CD4-positive, alpha-beta memory T cell (primary cell): Measurements from ENCODE around the gene STX18. TPM values are rescaled to one million over a fixed set of nuclear protein-coding genes. Genes with fewer than 3 reads are reported as not detected.
A peak's percentile ranks its signal among the peaks of the same experiment; 100 is the strongest.

Experiments
- CTCF ChIA-PET: fragments of 350-600 bp; sonication (Branson Sonifier 250); formaldehyde crosslinking; loops from one replicate; lab custom pipeline; 2021; ENCODE audit warnings: inconsistent platforms; ENCODE audit not compliant: partially characterized antibody; lab: Charles Lee
- POLR2A ChIA-PET: fragments of 350-600 bp; sonication (Branson Sonifier 250); formaldehyde crosslinking; loops from one replicate; lab custom pipeline; 2021; ENCODE audit not compliant: partially characterized antibody; lab: Charles Lee
- DNase-seq, 5 donors: peaks; one replicate each; pipeline versions ENCODE4 v3.0.0 to v3.0.0-alpha.2; 2020 to 2022; ENCODE audit warnings: mixed read lengths in 1 of 5
- H3K27ac ChIP-seq: one replicate; pipeline ENCODE4 v1.7.0; 2013; ENCODE audit warnings: low read depth, low read length
- H3K27me3 ChIP-seq: 2 replicates; pipeline ENCODE4 v1.7.0; 2013; ENCODE audit warnings: mild to moderate bottlenecking, low read length, moderate library complexity; ENCODE audit not compliant: insufficient read depth
- H3K36me3 ChIP-seq: 2 replicates; pipeline ENCODE4 v1.7.0; 2013; ENCODE audit warnings: mild to moderate bottlenecking, low read length, moderate library complexity; ENCODE audit not compliant: insufficient read depth
- H3K4me1 ChIP-seq: 2 replicates; pipeline ENCODE4 v1.7.0; 2013; ENCODE audit warnings: mild to moderate bottlenecking, low read length, moderate library complexity; ENCODE audit not compliant: insufficient read depth
- H3K4me3 ChIP-seq, 2 donors: one replicate each; pipeline ENCODE4 v1.7.0; 2013; ENCODE audit warnings: low read length in 2 of 2, mild to moderate bottlenecking in 1 of 2
- H3K9me3 ChIP-seq, 2 donors: one replicate each; pipeline ENCODE4 v1.7.0; 2013; ENCODE audit warnings: low read length in 2 of 2, control low read depth in 1 of 2; ENCODE audit not compliant: control insufficient read depth in 1 of 2
- H3K27ac Mint-ChIP-seq, 7 donors: one replicate each; pipeline ENCODE4 v1.8.0; 2020 to 2021; ENCODE audit warnings: mixed read lengths in 7 of 7, mild to moderate bottlenecking in 6 of 7, inconsistent platforms in 3 of 7, moderate library complexity in 3 of 7
- H3K27me3 Mint-ChIP-seq, 2 donors: one replicate each; pipeline ENCODE4 v1.8.0; 2020 to 2021; ENCODE audit warnings: mixed read lengths in 2 of 2
- H3K36me3 Mint-ChIP-seq, 2 donors: one replicate each; pipeline ENCODE4 v1.8.0; 2020 to 2021; ENCODE audit warnings: mixed read lengths in 2 of 2, inconsistent platforms in 1 of 2, mild to moderate bottlenecking in 1 of 2
- H3K4me1 Mint-ChIP-seq, 4 donors: one replicate each; pipeline ENCODE4 v1.8.0; 2020 to 2021; ENCODE audit warnings: mixed read lengths in 4 of 4, mild to moderate bottlenecking in 1 of 4
- H3K4me3 Mint-ChIP-seq, 8 donors: one replicate each; pipeline ENCODE4 v1.8.0; 2020 to 2021; ENCODE audit warnings: mixed read lengths in 8 of 8, mild to moderate bottlenecking in 7 of 8, moderate library complexity in 6 of 8, inconsistent platforms in 3 of 8
- H3K9me3 Mint-ChIP-seq, 8 donors: one replicate each; pipeline ENCODE4 v1.8.0; 2020 to 2021; ENCODE audit warnings: mixed read lengths in 8 of 8, mild to moderate bottlenecking in 5 of 8, inconsistent platforms in 3 of 8, moderate library complexity in 1 of 8
- intact Hi-C: fragments of 100-400 bp; cut with micrococcal nuclease; formaldehyde crosslinking; loops from one replicate; pipeline ENCODE4 v1.15.1; 2023
- polyA plus RNA-seq, 2 donors: library from polyadenylated mRNA; unstranded; fragments of 300-500 nt; fragmentation: Illumina TruSeq; gene quantifications; one replicate each; pipeline ENCODE4 v1.2.3, GENCODE V29; 2021
- total RNA-seq, 2 experiments: library from RNA; stranded (reverse); gene quantifications; one replicate each; pipeline ENCODE4 v1.2.3, GENCODE V29; 2021

STX18 gene
- total and polyA plus RNA-seq, 4 experiments from 2014 or later = 25.6 to 34.5 (median 31.2) TPM

GRCh38 chr4:4532371-4533154 lies 9.3 kb downstream of the STX18 start:
- POLR2A ChIA-PET = interaction anchor here (1.3 kb wide), 1 partner anchor 9 kb away, joined by 4 read pairs; the partner anchor contains the start of gene STX18
- no peak overlapping the region for H3K27ac Mint-ChIP-seq
- CTCF ChIA-PET = no interaction called here

DNA sequence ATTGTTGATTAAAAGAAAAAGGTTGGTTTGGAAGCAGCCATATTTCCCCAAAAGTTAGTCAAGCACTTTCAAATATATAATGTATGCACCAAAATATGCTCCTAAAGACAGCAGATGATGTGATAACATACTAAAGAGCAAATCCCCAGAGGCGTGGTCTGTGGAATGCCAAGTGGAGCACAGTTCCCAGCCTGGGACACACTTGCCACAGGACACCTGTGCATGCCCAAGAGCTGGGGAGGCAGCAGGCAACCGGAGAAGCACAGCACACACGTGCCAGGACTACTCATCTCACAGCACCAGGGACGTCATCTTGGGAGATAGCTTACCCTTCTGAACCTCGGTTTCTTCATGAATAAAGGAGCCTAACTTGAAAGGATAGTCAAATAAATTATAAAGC lies 12.5 kb downstream of the STX18 start:
- no peaks in the 10 kb centered on the region for H3K9me3 ChIP-seq
- intact Hi-C loops = no loop called here
- peaks cover 0 to 1% (median 0%) of the 10 kb centered on the region in 8 donors for H3K9me3 Mint-ChIP-seq
- H3K4me1 Mint-ChIP-seq = peaks cover 10 to 28% (median 15%) of the 10 kb centered on the region in 4 donors
- H3K4me1 ChIP-seq = peaks cover 4% of the 10 kb centered on the region
- CTCF ChIA-PET = interaction anchor here (1.3 to 1.5 kb wide), 2 partner anchors 9 to 10 kb away, joined by 3 read pairs; no protein-coding TSS in a partner anchor
- H3K36me3 Mint-ChIP-seq = peaks cover 6 to 20% of the 10 kb centered on the region in 2 donors
- no peak overlapping the region for H3K27ac ChIP-seq
- DNase-seq = no peak
- no peaks in the 10 kb centered on the region for H3K27me3 Mint-ChIP-seq
- no peak overlapping the region for H3K4me3 ChIP-seq
- no peaks in the 10 kb centered on the region for H3K36me3 ChIP-seq
- H3K27ac Mint-ChIP-seq = no peak overlapping the region
- no peaks in the 10 kb centered on the region for H3K27me3 ChIP-seq
- POLR2A ChIA-PET = interaction anchor here (1.9 kb wide), 1 partner anchor 12 kb away, joined by 4 read pairs; the partner anchor contains the start of gene STX18
- H3K4me3 Mint-ChIP-seq = no peak overlapping the region

More at GRCh38 chr4:4532371-4533154, 9.3 kb downstream of the STX18 start:
- DNase-seq = no peak
- H3K4me3 ChIP-seq = no peak overlapping the region
- no peaks in the 10 kb centered on the region for H3K27me3 Mint-ChIP-seq
- H3K36me3 Mint-ChIP-seq = peaks cover 0 to 3% of the 10 kb centered on the region in 2 donors
- no peaks in the 10 kb centered on the region for H3K27me3 ChIP-seq
- no peaks in the 10 kb centered on the region for H3K9me3 Mint-ChIP-seq
- no peaks in the 10 kb centered on the region for H3K36me3 ChIP-seq
- H3K27ac ChIP-seq = no peak overlapping the region
- intact Hi-C loops = no loop called here
- no peak overlapping the region for H3K4me3 Mint-ChIP-seq
- H3K9me3 ChIP-seq = no peaks in the 10 kb centered on the region
- H3K4me1 Mint-ChIP-seq = peaks cover 11 to 37% (median 17%) of the 10 kb centered on the region in 4 donors
- H3K4me1 ChIP-seq = no peaks in the 10 kb centered on the region

DNA sequence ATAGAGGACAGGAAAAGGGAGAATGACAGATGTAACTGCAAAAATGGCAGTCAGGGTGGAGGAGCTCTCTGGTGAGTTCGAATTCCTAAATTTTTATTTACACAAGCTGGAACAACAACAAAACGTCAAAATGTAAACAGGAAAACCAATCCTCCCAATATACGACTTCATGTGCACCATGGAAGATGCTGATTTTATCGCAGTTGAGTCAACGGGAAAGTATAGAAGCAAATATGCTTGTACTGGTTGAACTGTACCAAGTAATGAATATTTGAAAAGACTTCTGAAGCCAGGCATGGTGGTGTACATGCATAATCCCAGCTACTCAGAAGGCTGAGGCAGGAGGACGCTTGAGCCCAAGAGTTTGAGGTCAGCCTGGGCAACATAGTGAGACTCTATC lies 15.4 kb downstream of the STX18 start:
- Histone ChIP-seq H3K9me3 (no peaks in the 10 kb centered on the region), H3K27ac (no peak overlapping the region), H3K4me3 (no peak overlapping the region), H3K36me3 (no peaks in the 10 kb centered on the region), H3K4me1 (peaks cover 9% of the 10 kb centered on the region), H3K27me3 (no peaks in the 10 kb centered on the region)
- CTCF ChIA-PET = interaction anchor here (2.3 kb wide), 1 partner anchor 15 kb away, joined by 7 read pairs; the partner anchor contains the start of gene STX18
- POLR2A ChIA-PET = interaction anchor here (0.7 kb wide), 1 partner anchor 9 kb away, joined by 3 read pairs; no protein-coding TSS in a partner anchor
- peaks cover 6 to 23% of the 10 kb centered on the region in 2 donors for H3K36me3 Mint-ChIP-seq
- no peak for DNase-seq
- H3K9me3 Mint-ChIP-seq = peaks cover 0 to 1% (median 0%) of the 10 kb centered on the region in 8 donors
- peaks cover 20 to 31% (median 27%) of the 10 kb centered on the region in 4 donors for H3K4me1 Mint-ChIP-seq
- H3K27me3 Mint-ChIP-seq = no peaks in the 10 kb centered on the region
- intact Hi-C loops = no loop called here
- no peak overlapping the region for H3K4me3 Mint-ChIP-seq
- no peak overlapping the region for H3K27ac Mint-ChIP-seq

DNA sequence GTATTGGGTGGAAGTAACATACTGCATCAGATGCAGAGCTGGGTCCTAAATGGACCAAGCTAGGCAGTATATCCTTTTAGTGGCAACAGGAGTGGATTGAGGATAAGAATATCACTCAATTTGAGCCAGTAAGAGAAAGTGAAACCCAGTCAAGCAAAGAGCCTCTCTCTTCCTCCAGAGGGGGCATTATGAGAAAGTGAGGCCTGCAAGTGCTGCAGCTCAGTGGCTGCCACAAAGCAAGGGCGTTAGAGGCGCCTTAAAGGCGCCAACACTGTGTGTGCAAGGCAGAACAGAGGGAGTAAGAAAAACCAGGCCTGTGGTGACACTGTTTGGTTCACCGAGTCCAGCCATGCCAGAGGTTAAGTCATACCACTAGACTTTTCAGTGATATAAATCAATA lies 17.5 kb downstream of the STX18 start:
- intact Hi-C loops = no loop called here
- H3K4me1 ChIP-seq = peaks cover 9% of the 10 kb centered on the region
- H3K9me3 Mint-ChIP-seq = peaks cover 0 to 1% (median 0%) of the 10 kb centered on the region in 8 donors

GRCh38 chr4:4521731-4522130 lies 20.1 kb downstream of the STX18 start:
- ChIA-PET POLR2A (no interaction called here), CTCF (no interaction called here)
- H3K4me3 ChIP-seq = no peak overlapping the region
- H3K36me3 ChIP-seq = no peaks in the 10 kb centered on the region
- no peaks in the 10 kb centered on the region for H3K9me3 Mint-ChIP-seq
- no peaks in the 10 kb centered on the region for H3K9me3 ChIP-seq
- no peak overlapping the region for H3K27ac Mint-ChIP-seq
- H3K36me3 Mint-ChIP-seq = peaks cover 3 to 20% of the 10 kb centered on the region in 2 donors
- H3K4me1 ChIP-seq = peaks cover 17% of the 10 kb centered on the region
- H3K27me3 Mint-ChIP-seq = no peaks in the 10 kb centered on the region
- intact Hi-C loops = no loop called here
- peaks cover 29 to 55% (median 45%) of the 10 kb centered on the region in 4 donors for H3K4me1 Mint-ChIP-seq
- H3K27ac ChIP-seq = no peak overlapping the region
- no peak for DNase-seq
- H3K4me3 Mint-ChIP-seq = no peak overlapping the region
- no peaks in the 10 kb centered on the region for H3K27me3 ChIP-seq

More for the DNA sequence above, 17.5 kb downstream of the STX18 start:
- CTCF ChIA-PET = interaction anchor here (0.7 to 2.3 kb wide), 5 partner anchors 11 to 51 kb away, joined by 3 to 7 read pairs (median 3); partner anchors contain the start of gene STX18
- Mint-ChIP-seq H3K4me3 (peak overlapping the region in 6 of 8 donors; percentile 21 to 69 (median 50)), H3K27me3 (no peaks in the 10 kb centered on the region), H3K36me3 (peaks cover 6 to 23% of the 10 kb centered on the region in 2 donors), H3K27ac (peak overlapping the region; percentile 30 to 93 (median 77)), H3K4me1 (peaks cover 27 to 39% (median 37%) of the 10 kb centered on the region in 4 donors)
- Histone ChIP-seq H3K9me3 (no peaks in the 10 kb centered on the region), H3K4me3 (no peak overlapping the region), H3K27ac (no peak overlapping the region), H3K36me3 (no peaks in the 10 kb centered on the region), H3K27me3 (no peaks in the 10 kb centered on the region)
- POLR2A ChIA-PET = interaction anchor here (0.7 to 1.2 kb wide), 4 partner anchors 17 to 51 kb away, joined by 3 to 6 read pairs (median 4); partner anchors contain the start of gene STX18
- peak; percentile 26 to 64 (median 38) for DNase-seq

DNA sequence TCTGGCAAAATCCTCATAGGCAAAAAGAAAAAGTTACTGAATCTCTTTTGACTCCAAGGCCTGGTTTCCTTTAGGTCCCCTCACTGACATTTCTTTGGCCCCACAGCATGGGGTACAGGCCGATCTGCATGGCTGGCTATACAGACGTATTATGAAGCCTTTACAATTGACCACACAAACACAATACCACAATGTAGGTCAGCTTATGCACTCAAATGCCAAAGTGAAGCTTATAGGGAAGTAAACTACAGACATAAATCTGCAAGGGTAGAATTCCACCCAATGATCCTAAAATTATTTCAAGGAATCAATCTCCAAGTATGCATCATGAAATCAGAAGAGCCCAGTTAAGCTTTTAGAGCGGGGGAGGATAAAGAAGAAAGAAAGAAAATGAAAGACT lies 20.7 kb downstream of the STX18 start:
- Histone ChIP-seq H3K4me3 (no peak overlapping the region), H3K36me3 (no peaks in the 10 kb centered on the region), H3K27ac (no peak overlapping the region), H3K4me1 (peaks cover 17% of the 10 kb centered on the region), H3K9me3 (no peaks in the 10 kb centered on the region), H3K27me3 (no peaks in the 10 kb centered on the region)
- POLR2A ChIA-PET = no interaction called here
- Mint-ChIP-seq H3K4me1 (peaks cover 29 to 56% (median 44%) of the 10 kb centered on the region in 4 donors), H3K27ac (peak overlapping the region in 1 of 7 donors; percentile 38), H3K27me3 (no peaks in the 10 kb centered on the region), H3K9me3 (no peaks in the 10 kb centered on the region), H3K36me3 (peaks cover 3 to 17% of the 10 kb centered on the region in 2 donors), H3K4me3 (peak overlapping the region in 1 of 8 donors; percentile 2)
- intact Hi-C loops = no loop called here
- no peak for DNase-seq
- CTCF ChIA-PET = no interaction called here

GRCh38 chr4:4519297-4519894 lies 22.5 kb downstream of the STX18 start:
- Histone ChIP-seq H3K4me3 (no peak overlapping the region), H3K9me3 (no peaks in the 10 kb centered on the region), H3K36me3 (no peaks in the 10 kb centered on the region), H3K4me1 (peaks cover 13% of the 10 kb centered on the region), H3K27ac (no peak overlapping the region), H3K27me3 (no peaks in the 10 kb centered on the region)
- no peak overlapping the region for H3K27ac Mint-ChIP-seq
- CTCF ChIA-PET = interaction anchor here (0.9 to 2.2 kb wide), 4 partner anchors 9 to 23 kb away, joined by 3 to 7 read pairs (median 4); partner anchors contain the start of gene STX18
- no peak for DNase-seq
- peaks cover 23 to 62% (median 32%) of the 10 kb centered on the region in 4 donors for H3K4me1 Mint-ChIP-seq
- no peak overlapping the region for H3K4me3 Mint-ChIP-seq
- H3K36me3 Mint-ChIP-seq = peaks cover 0 to 3% of the 10 kb centered on the region in 2 donors
- intact Hi-C loops = no loop called here
- H3K27me3 Mint-ChIP-seq = no peaks in the 10 kb centered on the region
- no peaks in the 10 kb centered on the region for H3K9me3 Mint-ChIP-seq
- POLR2A ChIA-PET = no interaction called here
